Right atrium auricular region (tissue), 2 donors: ENCODE results near the gene SYT2. TPM values are rescaled to one million over a fixed set of nuclear protein-coding genes. Genes with fewer than 3 reads are reported as not detected.

Experiments used
- DNase-seq: peaks from one replicate; pipeline ENCODE4 v3.0.0-alpha.2; 2019; ENCODE audit warnings: low spot score
- H3K27ac ChIP-seq, 2 donors: fragments of 200-600 bp; sonication (generic); 1 replicate in 1 of 2; 2 replicates in 1 of 2; pipeline ENCODE4 v1.5.1; 2016 to 2019
- H3K27me3 ChIP-seq, 2 donors: fragments of 200-600 bp; sonication (generic); one replicate each; pipeline versions ENCODE4 v1.5.1 to v1.6.0; 2017 to 2019
- H3K36me3 ChIP-seq: fragments of 200-600 bp; sonication (generic); one replicate; pipeline ENCODE4 v1.5.1; 2016
- H3K4me1 ChIP-seq, 2 donors: fragments of 200-600 bp; sonication (generic); one replicate each; pipeline versions ENCODE4 v1.5.1 to v1.6.0; 2017 to 2019
- H3K4me3 ChIP-seq, 2 donors: fragments of 200-600 bp; sonication (generic); 1 replicate in 1 of 2; 2 replicates in 1 of 2; pipeline ENCODE4 v1.5.1; 2017 to 2019; ENCODE audit warnings: mild to moderate bottlenecking in 1 of 2, moderate library complexity in 1 of 2
- H3K9me3 ChIP-seq, 2 donors: fragments of 200-600 bp; sonication (generic); one replicate each; pipeline ENCODE4 v1.5.1; 2019
- total RNA-seq, 2 donors: library from RNA; depleted of rRNA; stranded (reverse); fragments of >200 nt; gene quantifications; one replicate each; pipeline ENCODE4 v1.1.0, GENCODE V29; 2016
- TF ChIP-seq, protein P1 (sequence below), 2 donors: fragments of 200-600 bp; sonication (generic); IDR thresholded peaks; one replicate each; pipeline ENCODE4 v1.5.1; 2019; ENCODE audit warnings: antibody characterized with exemption in 2 of 2

The SYT2 gene
- total RNA-seq, 2 donors from 2014 or later, result not detected

DNA sequence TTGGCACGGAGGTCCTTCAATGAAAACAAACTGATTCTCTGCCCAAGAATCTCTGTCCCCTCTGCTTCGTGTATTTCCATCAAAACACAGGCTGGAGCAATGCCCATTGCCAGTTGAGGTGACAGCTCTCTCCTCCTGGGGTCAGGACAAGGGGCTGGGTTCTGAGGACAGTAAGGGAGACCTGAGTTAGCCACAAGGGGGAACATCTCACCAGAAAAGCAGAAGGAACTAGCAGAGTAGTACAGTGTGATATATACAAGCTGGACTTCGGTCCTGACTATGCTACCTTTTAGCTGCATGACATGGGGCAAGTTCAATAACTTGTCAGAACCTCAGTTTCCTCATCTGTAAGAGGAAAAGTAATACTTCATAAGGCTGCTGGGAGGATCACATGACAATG, 50.3 kb downstream of the SYT2 start:
- H3K4me1 ChIP-seq, result no peaks in the 10 kb centered on the region
- TF ChIP-seq, protein P1, sequence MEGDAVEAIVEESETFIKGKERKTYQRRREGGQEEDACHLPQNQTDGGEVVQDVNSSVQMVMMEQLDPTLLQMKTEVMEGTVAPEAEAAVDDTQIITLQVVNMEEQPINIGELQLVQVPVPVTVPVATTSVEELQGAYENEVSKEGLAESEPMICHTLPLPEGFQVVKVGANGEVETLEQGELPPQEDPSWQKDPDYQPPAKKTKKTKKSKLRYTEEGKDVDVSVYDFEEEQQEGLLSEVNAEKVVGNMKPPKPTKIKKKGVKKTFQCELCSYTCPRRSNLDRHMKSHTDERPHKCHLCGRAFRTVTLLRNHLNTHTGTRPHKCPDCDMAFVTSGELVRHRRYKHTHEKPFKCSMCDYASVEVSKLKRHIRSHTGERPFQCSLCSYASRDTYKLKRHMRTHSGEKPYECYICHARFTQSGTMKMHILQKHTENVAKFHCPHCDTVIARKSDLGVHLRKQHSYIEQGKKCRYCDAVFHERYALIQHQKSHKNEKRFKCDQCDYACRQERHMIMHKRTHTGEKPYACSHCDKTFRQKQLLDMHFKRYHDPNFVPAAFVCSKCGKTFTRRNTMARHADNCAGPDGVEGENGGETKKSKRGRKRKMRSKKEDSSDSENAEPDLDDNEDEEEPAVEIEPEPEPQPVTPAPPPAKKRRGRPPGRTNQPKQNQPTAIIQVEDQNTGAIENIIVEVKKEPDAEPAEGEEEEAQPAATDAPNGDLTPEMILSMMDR (IDR thresholded peaks at IDR 0.05), result no peak
- H3K27me3 ChIP-seq, result no peaks in the 10 kb centered on the region
- H3K9me3 ChIP-seq, result no peaks in the 10 kb centered on the region
- H3K27ac ChIP-seq, result no peak overlapping the region
- H3K4me3 ChIP-seq, result no peak overlapping the region
- DNase-seq, result no peak
- no peaks in the 10 kb centered on the region for H3K36me3 ChIP-seq

DNA sequence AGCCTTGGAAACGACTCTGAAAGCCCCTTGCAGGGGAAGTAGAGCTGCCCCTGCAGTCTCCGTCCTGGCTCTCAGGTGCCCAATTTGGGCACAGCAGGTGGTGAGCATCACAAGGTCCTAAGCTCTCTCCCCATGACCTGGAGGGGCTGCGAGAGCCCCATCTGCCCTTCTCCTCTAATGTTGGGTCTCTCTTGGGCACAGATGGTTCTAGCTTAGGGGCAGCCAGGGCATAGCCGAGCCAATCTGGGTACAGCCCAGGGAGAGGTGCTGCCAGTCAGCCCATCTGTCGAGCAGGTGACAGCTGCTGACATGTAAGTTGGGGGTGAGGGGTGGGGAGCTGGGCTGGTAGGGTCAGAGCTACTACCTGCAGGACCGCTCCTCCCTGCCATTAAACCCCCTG, 50.7 kb downstream of the SYT2 start:
- Histone ChIP-seq H3K4me1 (no peaks in the 10 kb centered on the region), H3K27me3 (no peaks in the 10 kb centered on the region), H3K9me3 (no peaks in the 10 kb centered on the region), H3K4me3 (no peak overlapping the region), H3K36me3 (no peaks in the 10 kb centered on the region), H3K27ac (no peak overlapping the region)
- TF ChIP-seq, protein P1 (IDR thresholded peaks at IDR 0.05), result no peak
- DNase-seq, result no peak

DNA sequence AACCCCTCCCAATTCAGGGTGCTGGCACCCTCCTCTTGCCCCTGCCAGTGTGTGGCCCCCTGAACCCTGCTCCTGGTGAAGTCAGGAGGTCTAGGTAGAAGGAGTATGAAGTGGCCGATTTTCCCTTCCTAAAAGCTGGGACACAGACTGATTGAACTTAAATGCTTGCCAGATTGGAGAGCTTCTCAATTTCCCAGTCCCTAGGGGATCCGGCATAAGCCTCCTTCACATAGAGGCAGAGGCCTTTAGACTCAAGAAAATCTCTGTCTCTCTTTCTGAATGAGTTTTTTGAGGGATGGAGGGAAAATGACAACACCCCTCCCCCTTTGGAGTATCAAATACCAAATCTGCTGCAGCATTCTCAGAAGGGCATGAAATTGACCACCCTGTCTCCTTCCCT, 51.5 kb downstream of the SYT2 start:
- H3K27ac ChIP-seq, result no peak overlapping the region
- no peaks in the 10 kb centered on the region for H3K36me3 ChIP-seq
- H3K9me3 ChIP-seq, result no peaks in the 10 kb centered on the region
- TF ChIP-seq, protein P1 (IDR thresholded peaks at IDR 0.05), result no peak
- DNase-seq, result no peak
- no peaks in the 10 kb centered on the region for H3K4me1 ChIP-seq
- no peak overlapping the region for H3K4me3 ChIP-seq
- no peaks in the 10 kb centered on the region for H3K27me3 ChIP-seq

DNA sequence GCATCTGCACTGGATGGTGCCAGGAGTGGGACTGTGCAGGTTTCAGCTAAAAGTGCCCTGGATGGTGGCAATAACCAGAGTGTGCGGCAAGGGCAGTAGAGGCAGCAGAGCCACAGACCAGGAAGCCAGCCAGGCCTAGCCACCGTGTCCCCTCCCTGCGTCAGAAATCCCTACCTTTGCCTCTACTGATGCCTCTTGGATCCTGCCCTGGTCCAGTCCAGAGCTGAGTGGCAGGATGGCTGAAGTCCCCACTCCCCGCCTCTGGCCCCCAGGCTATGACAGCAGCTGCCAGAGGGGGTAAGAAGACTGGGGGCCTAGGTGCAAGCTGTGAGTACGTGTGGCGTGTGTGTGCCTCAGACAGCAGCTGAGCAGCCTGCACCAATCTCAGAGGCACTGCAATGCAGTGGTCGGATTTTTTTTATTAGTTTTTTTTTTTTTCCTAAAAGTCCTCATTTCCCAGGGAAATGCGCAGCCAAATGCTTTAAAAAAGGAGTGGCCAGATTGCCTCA, 51.9 kb downstream of the SYT2 start:
- H3K9me3 ChIP-seq, result no peaks in the 10 kb centered on the region
- H3K4me1 ChIP-seq, result no peaks in the 10 kb centered on the region
- TF ChIP-seq, protein P1 (IDR thresholded peaks at IDR 0.05), result no peak
- H3K27me3 ChIP-seq, result no peaks in the 10 kb centered on the region
- no peak for DNase-seq
- no peak overlapping the region for H3K27ac ChIP-seq
- H3K36me3 ChIP-seq, result no peaks in the 10 kb centered on the region
- H3K4me3 ChIP-seq, result no peak overlapping the region

DNA sequence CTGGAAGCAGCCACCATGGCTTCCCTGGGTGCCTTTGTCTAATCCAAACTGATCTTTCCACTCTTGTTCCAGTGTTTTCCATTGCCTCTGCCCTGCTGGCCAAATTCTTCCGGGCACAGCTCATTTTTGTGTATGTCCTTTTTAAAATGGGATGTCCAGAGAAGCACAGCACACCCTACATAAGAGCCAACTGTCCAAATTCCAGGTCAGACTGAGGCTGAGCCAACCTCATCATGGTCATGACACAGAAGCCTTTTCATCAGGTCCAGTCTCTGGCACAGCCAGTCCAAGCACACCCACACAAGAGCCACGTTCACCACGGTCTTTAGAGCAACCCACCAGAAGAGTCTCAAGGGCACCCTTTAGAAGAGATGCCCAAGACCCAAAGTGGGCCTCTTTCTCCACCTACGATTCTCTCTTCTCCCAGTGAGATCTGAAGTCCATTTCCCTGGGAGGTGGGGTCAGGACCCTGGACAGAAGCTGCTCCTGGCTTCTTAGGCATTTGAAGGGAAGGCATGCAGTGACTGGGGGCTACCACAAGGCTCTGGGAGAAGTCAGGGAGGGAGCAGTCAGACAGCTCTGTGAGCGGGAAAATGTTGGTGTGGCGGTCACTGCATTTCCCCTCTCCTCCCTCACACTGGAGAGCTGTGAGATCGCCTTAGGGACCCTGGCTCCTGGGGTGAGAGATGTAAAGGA, 53.2 kb downstream of the SYT2 start:
- Histone ChIP-seq H3K27ac (no peak overlapping the region), H3K4me3 (no peak overlapping the region), H3K9me3 (no peaks in the 10 kb centered on the region), H3K36me3 (no peaks in the 10 kb centered on the region), H3K4me1 (no peaks in the 10 kb centered on the region), H3K27me3 (no peaks in the 10 kb centered on the region)
- TF ChIP-seq, protein P1 (IDR thresholded peaks at IDR 0.05), result no peak
- no peak for DNase-seq

DNA sequence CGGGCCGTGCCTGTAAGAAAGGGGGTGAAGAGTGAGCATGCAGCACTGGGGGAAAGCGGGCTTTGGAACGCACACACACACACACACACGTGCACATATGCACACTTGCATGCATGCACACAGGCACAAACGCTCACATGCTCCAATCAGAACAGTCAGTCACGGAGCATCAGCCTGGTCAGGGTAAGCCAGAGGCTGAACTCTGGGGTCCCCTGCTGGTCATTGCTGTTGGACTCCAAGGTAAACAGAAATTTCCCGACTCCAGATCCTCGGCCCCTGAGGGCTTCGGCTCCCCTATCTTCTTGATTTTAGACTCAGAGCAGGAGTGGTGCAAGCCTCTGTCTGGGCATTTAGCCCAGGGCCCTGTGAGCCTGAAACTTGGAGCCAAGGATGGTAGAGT, 54.2 kb downstream of the SYT2 start:
- DNase-seq, result no peak
- no peaks in the 10 kb centered on the region for H3K4me1 ChIP-seq
- no peaks in the 10 kb centered on the region for H3K9me3 ChIP-seq
- no peak overlapping the region for H3K4me3 ChIP-seq
- no peak overlapping the region for H3K27ac ChIP-seq
- H3K27me3 ChIP-seq, result no peaks in the 10 kb centered on the region
- no peaks in the 10 kb centered on the region for H3K36me3 ChIP-seq
- TF ChIP-seq, protein P1 (IDR thresholded peaks at IDR 0.05), result no peak
